HFF-Myc (cell line): Measurements from ENCODE around the gene NOPCHAP1.

Experiments
- DNase-seq: peaks from one replicate; pipeline ENCODE4 v3.0.0-alpha.2; 2011; ENCODE audit warnings: low read depth; ENCODE audit errors: extremely low read depth
- H3K4me3 ChIP-seq: replicated peaks from 2 replicates; pipeline ENCODE4 v1.5.1; 2011; ENCODE audit warnings: low read depth, mild to moderate bottlenecking, control low read depth, low read length
- TF ChIP-seq, protein P1 (sequence below): IDR thresholded peaks from 2 replicates; pipeline ENCODE4 v1.5.1; 2012; ENCODE audit warnings: mild to moderate bottlenecking, low read depth, low read length, control low read depth; ENCODE audit errors: missing control alignments

The NOPCHAP1 gene

GRCh38 chr12:105015543-105015942, 29.4 kb downstream of the NOPCHAP1 start:
- no peak overlapping the region for H3K4me3 ChIP-seq
- DNase-seq: no peak
- TF ChIP-seq, protein P1, sequence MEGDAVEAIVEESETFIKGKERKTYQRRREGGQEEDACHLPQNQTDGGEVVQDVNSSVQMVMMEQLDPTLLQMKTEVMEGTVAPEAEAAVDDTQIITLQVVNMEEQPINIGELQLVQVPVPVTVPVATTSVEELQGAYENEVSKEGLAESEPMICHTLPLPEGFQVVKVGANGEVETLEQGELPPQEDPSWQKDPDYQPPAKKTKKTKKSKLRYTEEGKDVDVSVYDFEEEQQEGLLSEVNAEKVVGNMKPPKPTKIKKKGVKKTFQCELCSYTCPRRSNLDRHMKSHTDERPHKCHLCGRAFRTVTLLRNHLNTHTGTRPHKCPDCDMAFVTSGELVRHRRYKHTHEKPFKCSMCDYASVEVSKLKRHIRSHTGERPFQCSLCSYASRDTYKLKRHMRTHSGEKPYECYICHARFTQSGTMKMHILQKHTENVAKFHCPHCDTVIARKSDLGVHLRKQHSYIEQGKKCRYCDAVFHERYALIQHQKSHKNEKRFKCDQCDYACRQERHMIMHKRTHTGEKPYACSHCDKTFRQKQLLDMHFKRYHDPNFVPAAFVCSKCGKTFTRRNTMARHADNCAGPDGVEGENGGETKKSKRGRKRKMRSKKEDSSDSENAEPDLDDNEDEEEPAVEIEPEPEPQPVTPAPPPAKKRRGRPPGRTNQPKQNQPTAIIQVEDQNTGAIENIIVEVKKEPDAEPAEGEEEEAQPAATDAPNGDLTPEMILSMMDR: no peak

- H3K4me3 ChIP-seq: no peak overlapping the region
- TF ChIP-seq, protein P1: no peak
- DNase-seq: no peak
Observed at GRCh38 chr12:105018012-105018411, 31.9 kb downstream of the NOPCHAP1 start.

- no peak for DNase-seq
- TF ChIP-seq, protein P1: no peak
- no peak overlapping the region for H3K4me3 ChIP-seq
Observed at GRCh38 chr12:105018776-105019175, 32.7 kb downstream of the NOPCHAP1 start.

DNA sequence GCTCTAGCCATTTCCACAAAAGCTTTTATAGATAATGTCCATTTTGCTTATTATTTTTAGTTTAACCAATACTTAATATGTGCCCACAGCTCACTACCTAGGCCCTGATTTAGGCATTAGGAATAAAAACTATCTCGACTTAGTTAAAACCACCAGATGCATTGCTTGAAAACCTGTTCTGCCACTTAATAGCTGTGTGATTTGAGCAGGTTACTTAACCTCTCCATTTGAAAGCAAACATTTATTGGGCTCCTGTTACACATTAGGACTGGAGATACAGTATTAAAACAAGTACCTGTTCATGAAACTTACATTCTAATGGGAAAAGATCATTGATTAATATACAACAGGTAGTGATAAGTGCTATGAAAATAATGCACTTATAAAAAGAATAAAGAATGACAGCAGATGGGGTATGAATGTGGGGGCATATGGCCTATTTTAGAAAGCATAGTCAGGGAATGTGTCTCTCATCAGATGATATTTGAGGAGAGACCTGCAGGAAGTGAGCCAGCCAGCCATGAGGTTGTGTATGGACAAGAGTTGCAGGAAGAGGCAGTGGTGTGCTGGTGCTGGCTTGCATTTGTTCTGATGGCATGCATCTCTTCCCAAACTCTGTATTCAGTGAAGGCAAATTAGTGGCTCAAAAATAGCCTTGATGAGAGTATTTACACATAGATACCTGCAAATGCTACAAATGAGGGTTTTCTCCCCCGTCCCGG, 34.3 kb downstream of the NOPCHAP1 start:
- DNase-seq: no peak
- no peak overlapping the region for H3K4me3 ChIP-seq
- TF ChIP-seq, protein P1: no peak

- DNase-seq: no peak
- H3K4me3 ChIP-seq: no peak overlapping the region
- TF ChIP-seq, protein P1: no peak
Observed at GRCh38 chr12:105024928-105025327, 38.8 kb downstream of the NOPCHAP1 start.

DNA sequence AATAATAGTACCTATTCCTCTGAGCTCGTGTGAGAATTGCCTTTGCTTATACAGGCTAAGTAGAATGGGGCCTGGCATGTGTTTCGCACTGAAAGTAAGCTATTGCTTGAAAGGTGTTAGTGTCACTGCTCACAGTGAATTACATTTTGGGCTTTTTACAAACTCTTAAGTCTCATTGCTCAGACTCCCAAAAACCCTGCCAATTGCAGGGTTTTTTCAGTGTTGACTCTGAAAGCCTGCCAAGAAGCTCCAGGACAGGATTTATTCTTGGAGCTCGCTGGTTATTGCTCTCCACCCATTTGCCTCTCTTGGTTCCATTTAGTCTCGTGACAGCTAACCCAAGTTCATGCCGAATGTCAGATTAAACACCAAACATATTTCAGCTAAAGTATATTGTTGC, 39.8 kb downstream of the NOPCHAP1 start:
- no peak for DNase-seq
- no peak overlapping the region for H3K4me3 ChIP-seq
- TF ChIP-seq, protein P1: no peak

DNA sequence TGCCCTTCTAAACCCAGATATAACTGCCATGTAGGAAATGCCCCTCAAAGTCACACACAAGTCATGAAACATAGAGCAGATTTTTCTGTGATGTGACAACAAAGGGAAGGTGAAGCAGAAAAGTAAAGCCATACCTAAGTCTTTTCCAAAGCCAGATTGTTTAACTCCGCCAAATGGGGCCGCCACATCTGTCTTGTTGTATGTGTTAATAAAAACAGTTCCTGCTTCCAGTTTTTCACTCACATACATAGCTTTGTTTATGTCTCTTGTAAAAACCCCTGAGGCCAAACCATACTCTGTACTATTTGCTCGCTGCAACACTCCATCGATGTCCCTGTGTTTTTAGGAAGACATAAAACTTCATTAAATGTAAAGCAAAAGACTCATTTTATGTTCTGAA, 40.3 kb downstream of the NOPCHAP1 start:
- H3K4me3 ChIP-seq: no peak overlapping the region
- TF ChIP-seq, protein P1: no peak
- DNase-seq: no peak
